A549 (cell line): ENCODE results near the gene BAHCC1. TPM values are rescaled to one million over a fixed set of nuclear protein-coding genes. Genes with fewer than 3 reads are reported as not detected.

Source experiments
- ATAC-seq, 2 experiments: fragments of 200-7000 bp in 1 of 2; fragments of >200 bp in 1 of 2; cut with Nextera tagmentation in 1 of 2; cut with Tn5 transposase in 1 of 2; 3 replicates each; pipeline versions ENCODE4 v1.8.0 to v1.9.1; 2018 to 2020; ENCODE audit warnings: mild to moderate bottlenecking in 1 of 2, moderate library complexity in 1 of 2
- CTCF ChIA-PET: fragments of 300-600 bp; sonication (Branson Sonifier 250); formaldehyde crosslinking; extraction: SDS; loops from one replicate; lab custom pipeline; 2021; ENCODE audit warnings: antibody characterized with exemption, inconsistent platforms; lab: Yijun Ruan, JAX
- POLR2A ChIA-PET: fragments of 350-600 bp; formaldehyde crosslinking; extraction: SDS; loops from one replicate; lab custom pipeline; 2021; ENCODE audit warnings: antibody characterized with exemption, inconsistent platforms; lab: Yijun Ruan, JAX
- DNase-seq, 2 experiments: peaks; one replicate each; pipeline versions ENCODE4 v3.0.0 to v3.0.0-alpha.2; 2011 to 2016; ENCODE audit warnings: low read depth in 1 of 2, low spot score in 1 of 2
- FAIRE-seq: peaks from 2 replicates; lab custom pipeline; 2011; peaks lifted over from hg19 to GRCh38; lab: Jason Lieb, UNC
- H3K27ac ChIP-seq, 2 experiments: fragments of >200 bp; sonication (Bioruptor Twin); formaldehyde crosslinking; 3 replicates each; pipeline ENCODE4 v1.5.1; 2016 to 2017
- H3K4me1 ChIP-seq: fragments of >200 bp; sonication (Bioruptor Twin); formaldehyde crosslinking; 3 replicates; pipeline ENCODE4 v1.6.1; 2016
- H3K4me2 ChIP-seq: fragments of >200 bp; sonication (Bioruptor Twin); formaldehyde crosslinking; 3 replicates; pipeline ENCODE4 v1.6.1; 2016
- H3K4me3 ChIP-seq: fragments of >200 bp; sonication (Bioruptor Twin); formaldehyde crosslinking; 3 replicates; pipeline ENCODE4 v1.5.1; 2016
- H3K9me3 ChIP-seq: fragments of >200 bp; sonication (Bioruptor Twin); formaldehyde crosslinking; 3 replicates; pipeline ENCODE4 v1.6.1; 2016
- CEBPB ChIP-seq, 2 experiments: fragments of >200 bp in 1 of 2; sonication (Bioruptor Twin) in 1 of 2; formaldehyde crosslinking in 1 of 2; IDR thresholded peaks; 2 replicates each; pipeline ENCODE4 v1.6.1; 2012 to 2016
- CTCF ChIP-seq: fragments of >200 bp; sonication (Bioruptor Twin); formaldehyde crosslinking; IDR thresholded peaks from 3 replicates; pipeline ENCODE4 v1.5.1; 2016
- E2F6 ChIP-seq: IDR thresholded peaks from 2 replicates; pipeline ENCODE4 v1.6.1; 2012; ENCODE audit warnings: low read depth, borderline replicate concordance
- EHMT2 ChIP-seq: fragments of 200-600 bp; sonication (generic); IDR thresholded peaks from 2 replicates; pipeline ENCODE4 v1.6.1; 2016; ENCODE audit warnings: antibody characterized with exemption, low read depth, mild to moderate bottlenecking, moderate library complexity
- FOSL2 ChIP-seq, 2 experiments: fragments of 450-650 bp in 1 of 2; fragments of >200 bp in 1 of 2; sonication (Bioruptor Twin) in 1 of 2; formaldehyde crosslinking; IDR thresholded peaks; 2 replicates each; pipeline versions ENCODE4 v1.5.0 to v1.6.1; 2016 to 2020; ENCODE audit warnings: mild to moderate bottlenecking in 1 of 2, moderate library complexity in 1 of 2
- HES2 ChIP-seq: fragments of >200 bp; sonication (Bioruptor Twin); formaldehyde crosslinking; IDR thresholded peaks from 2 replicates; pipeline ENCODE4 v1.6.1; 2016
- HOXB13 ChIP-seq: fragments of 250-450 bp; sonication (Bioruptor Pico); IDR thresholded peaks from 2 replicates; pipeline ENCODE4 v1.5.0; 2020; ENCODE audit warnings: low read depth, mild to moderate bottlenecking, moderate library complexity
- KDM5A ChIP-seq: fragments of 200-600 bp; sonication (generic); IDR thresholded peaks from 2 replicates; pipeline ENCODE4 v1.6.1; 2016; ENCODE audit warnings: antibody characterized with exemption, mild to moderate bottlenecking
- NR3C1 ChIP-seq: fragments of >200 bp; sonication (Bioruptor Twin); formaldehyde crosslinking; IDR thresholded peaks from 3 replicates; pipeline ENCODE4 v1.6.1; 2017
- POLR2AphosphoS2 ChIP-seq: conservative IDR thresholded peaks from 2 replicates; pipeline ENCODE4 v1.6.1; 2012; ENCODE audit warnings: low read length, improper control_type of control experiment, inconsistent platforms
- WGBS: methylation state at CpG from one replicate; pipeline ENCODE4 v1.1.6; 2017; ENCODE audit errors: missing lambda C conversion rate; 5-methylcytosine and 5-hydroxymethylcytosine counted together
- polyA plus RNA-seq, 4 experiments: library from polyadenylated mRNA; depleted of rRNA in 3 of 4; stranded (reverse); fragments of >200 nt; fragmentation: RNase III in 1 of 4; extraction: RNeasy Plus Mini Kit Qiagen cat#74134 plus additional on column Dnase treatment in 1 of 4; gene quantifications; 2 replicates in 3 of 4; 3 replicates in 1 of 4; pipeline ENCODE4 v1.2.3, GENCODE V29; 2011 to 2017
- TF ChIP-seq, protein P1 (sequence below): IDR thresholded peaks from 2 replicates; pipeline ENCODE4 v1.6.1; 2012

Gene BAHCC1
- polyA plus RNA-seq, 2 of the 4 experiments (the other 2 are of a cell fraction), result 2.6 to 5.8 TPM

DNA sequence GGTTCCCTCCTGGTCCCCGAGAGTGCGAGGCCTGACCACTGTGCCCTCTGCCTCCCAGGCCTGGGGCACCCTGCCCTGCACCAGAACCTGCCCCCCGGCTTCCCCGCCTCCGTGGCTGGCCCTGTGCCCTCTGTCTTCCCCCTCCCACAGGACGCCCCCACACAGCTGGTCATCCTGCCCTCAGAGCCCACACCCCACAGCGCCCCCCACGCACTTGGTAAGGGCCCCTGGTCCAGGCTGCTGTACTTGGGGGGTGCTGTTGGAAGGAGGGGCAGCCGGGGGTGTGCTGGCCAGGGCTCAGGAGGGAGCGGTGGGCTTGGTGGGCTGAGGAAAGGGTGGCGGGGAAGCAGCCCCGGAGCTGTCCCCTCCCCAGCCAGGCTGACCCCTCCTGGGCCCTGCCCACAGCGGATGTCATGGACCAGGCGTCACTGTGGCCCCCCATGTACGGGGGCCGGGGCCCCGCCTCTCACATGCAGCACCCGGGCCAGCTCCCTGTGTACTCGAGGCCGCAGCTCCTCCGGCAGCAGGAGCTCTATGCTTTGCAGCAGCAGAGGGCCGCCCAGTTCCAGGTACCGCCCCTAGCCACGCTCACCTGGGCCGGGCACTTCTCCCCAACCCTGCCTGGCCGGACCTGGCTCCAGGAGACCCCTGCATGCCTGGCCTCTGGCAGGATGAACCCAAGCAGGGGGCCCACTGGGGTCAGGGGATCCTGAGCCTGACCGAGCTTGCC is 49.5 kb downstream of the BAHCC1 start:
- no peaks in the 10 kb centered on the region for H3K4me1 ChIP-seq
- H3K4me3 ChIP-seq, result no peak overlapping the region
- WGBS, result 86% methylated on average over 19 of the region's 27 CpGs
- H3K4me2 ChIP-seq, result no peak overlapping the region
- FAIRE-seq (no peak), ATAC-seq (peak in 1 of 2 experiments; percentile 6; a peak in 2 of 6 replicates), DNase-seq (no peak)
- ChIA-PET CTCF (interaction anchor here (0.7 to 2.0 kb wide), 11 partner anchors 8 to 192 kb away, joined by 3 to 13 read pairs (median 3); no protein-coding TSS in a partner anchor), POLR2A (no interaction called here)
- H3K9me3 ChIP-seq, result no peaks in the 10 kb centered on the region
- TF ChIP-seq KDM5A (no peak), EHMT2 (no peak), CTCF (no peak), NR3C1 (no peak), POLR2AphosphoS2 (no peak), E2F6 (no peak), HES2 (no peak), FOSL2 (IDR thresholded peaks at IDR 0.05) (no peak), FOSL2 (CRISPR knock-in tag; IDR thresholded peaks at IDR 0.05) (no peak), CEBPB (IDR thresholded peaks at IDR 0.05) (no peak), HOXB13 (CRISPR knock-in tag) (no peak)
- TF ChIP-seq, protein P1, sequence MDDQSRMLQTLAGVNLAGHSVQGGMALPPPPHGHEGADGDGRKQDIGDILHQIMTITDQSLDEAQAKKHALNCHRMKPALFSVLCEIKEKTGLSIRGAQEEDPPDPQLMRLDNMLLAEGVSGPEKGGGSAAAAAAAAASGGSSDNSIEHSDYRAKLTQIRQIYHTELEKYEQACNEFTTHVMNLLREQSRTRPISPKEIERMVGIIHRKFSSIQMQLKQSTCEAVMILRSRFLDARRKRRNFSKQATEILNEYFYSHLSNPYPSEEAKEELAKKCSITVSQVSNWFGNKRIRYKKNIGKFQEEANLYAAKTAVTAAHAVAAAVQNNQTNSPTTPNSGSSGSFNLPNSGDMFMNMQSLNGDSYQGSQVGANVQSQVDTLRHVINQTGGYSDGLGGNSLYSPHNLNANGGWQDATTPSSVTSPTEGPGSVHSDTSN, result no peak
- H3K27ac ChIP-seq, result no peak overlapping the region

DNA sequence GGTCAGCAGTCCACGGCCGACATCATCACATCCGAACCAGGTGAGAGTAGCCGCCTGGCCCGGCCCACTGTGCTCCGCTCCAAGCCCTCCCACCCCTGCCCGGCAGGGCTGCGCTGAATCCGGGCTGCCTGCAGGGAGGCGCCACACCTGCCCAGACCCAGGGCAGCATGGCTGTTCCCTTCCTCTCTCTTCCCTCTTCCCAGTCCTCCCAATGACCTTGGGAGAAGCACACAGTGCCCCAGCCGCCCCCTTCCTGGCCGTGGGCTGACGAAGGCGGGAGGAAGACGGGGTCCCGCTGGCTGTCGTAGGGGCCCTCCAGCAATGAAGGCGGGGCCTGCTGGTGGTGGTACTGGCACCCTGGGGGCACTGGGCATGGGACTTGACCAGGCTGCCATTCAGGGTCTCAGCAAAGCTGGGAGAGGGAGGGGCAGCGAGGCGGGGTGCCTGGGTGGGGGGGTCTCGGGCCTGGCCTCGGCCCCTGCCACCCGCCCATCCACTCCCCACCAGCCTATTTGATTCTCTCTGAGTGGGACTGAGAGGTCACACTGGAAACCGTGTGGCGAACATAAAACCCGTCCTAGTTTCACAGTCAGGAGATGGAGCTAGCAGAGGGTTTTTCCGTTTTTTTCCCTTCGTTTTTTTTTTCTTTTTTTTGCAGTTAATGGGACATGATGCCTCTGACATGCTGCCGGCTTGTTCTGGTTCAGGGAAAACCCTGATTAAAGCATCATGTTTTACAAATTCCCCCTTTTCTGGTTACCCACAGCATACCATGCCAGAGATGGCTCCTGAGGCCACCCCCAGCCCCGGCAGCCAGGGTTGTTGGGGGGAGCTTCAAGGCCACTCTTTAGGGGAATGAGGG is 50.6 kb downstream of the BAHCC1 start:
- H3K4me3 ChIP-seq, result no peak overlapping the region
- no peaks in the 10 kb centered on the region for H3K9me3 ChIP-seq
- peak; percentile 15; the same call in 2 of the 3 replicates for TF ChIP-seq CTCF
- no peak for TF ChIP-seq HES2
- ATAC-seq (peak; percentile 32 to 41; a peak in 3 of 6 replicates), DNase-seq (no peak), FAIRE-seq (no peak)
- POLR2A ChIA-PET, result no interaction called here
- 82% methylated on average over 28 of the region's 30 CpGs for WGBS
- no peak overlapping the region for H3K4me2 ChIP-seq
- CTCF ChIA-PET, result interaction anchor here (0.8 to 1.5 kb wide), 10 partner anchors 9 to 191 kb away, joined by 3 to 5 read pairs (median 3); partner anchors contain the start of gene BAHCC1
- no peaks in the 10 kb centered on the region for H3K4me1 ChIP-seq
- no peak overlapping the region for H3K27ac ChIP-seq
